HCT116 (cell line): Measurements from ENCODE around the gene COL4A1. TPM values are rescaled to one million over a fixed set of nuclear protein-coding genes. Genes with fewer than 3 reads are reported as not detected.

Experiments
- ATAC-seq: fragments of 200-7000 bp; cut with Tn5 transposase; 2 replicates; pipeline ENCODE4 v1.9.1; 2020; ENCODE audit warnings: mild to moderate bottlenecking, moderate library complexity
- BruUV-seq: library from RNA; stranded (reverse); fragments of 400-500 nt; replicated peaks from 2 replicates; lab custom pipeline; 2021; lab: Mats Ljungman, UMichigan
- CTCF ChIA-PET: fragments of 300-600 bp; sonication (Branson Sonifier 250); formaldehyde crosslinking; loops from one replicate; lab custom pipeline; 2021; ENCODE audit warnings: antibody characterized with exemption; lab: Charles Lee
- POLR2A ChIA-PET: fragments of 300-600, 350-600 bp; sonication (Branson Sonifier 250); formaldehyde crosslinking; loops from one replicate; lab custom pipeline; 2021; ENCODE audit warnings: antibody characterized with exemption; lab: Charles Lee
- RAD21 ChIA-PET, 2 experiments: fragments of 300-600 bp; sonication (Branson Sonifier 250); formaldehyde crosslinking; loops; one replicate each; lab custom pipeline; 2023; ENCODE audit warnings: low total read pairs in 2 of 2; ENCODE audit not compliant: uncharacterized antibody in 2 of 2, unreplicated experiment in 2 of 2, low non-redundant PET in 1 of 2; lab: Charles Lee
- DNase-seq: peaks from one replicate; pipeline ENCODE4 v3.0.0-alpha.2; 2010; ENCODE audit warnings: low read depth, low spot score
- H2AFZ ChIP-seq: fragments of 200-600 bp; shearing (Covaris generic), sonication (generic); 2 replicates; pipeline ENCODE4 v1.6.1; 2017; ENCODE audit warnings: low read depth, mixed run types, mixed read lengths, antibody characterized with exemption, low read length; ENCODE audit not compliant: poor library complexity, severe bottlenecking
- H3K27ac ChIP-seq: 2 replicates; pipeline ENCODE4 v1.5.1; 2012; ENCODE audit warnings: low read depth, low read length
- H3K27me3 ChIP-seq: fragments of 200-600 bp; sonication (generic); 2 replicates; pipeline ENCODE4 v1.6.1; 2016; ENCODE audit warnings: mixed run types, low read length, mixed read lengths; ENCODE audit not compliant: insufficient read depth
- H3K36me3 ChIP-seq, 2 experiments: fragments of 200-500 bp in 1 of 2; fragments of 200-600 bp in 1 of 2; sonication (Bioruptor generic) in 1 of 2; sonication (generic) in 1 of 2; 2 replicates each; pipeline versions ENCODE4 v1.5.1 to v1.6.1; 2014 to 2016; ENCODE audit warnings: low read length in 2 of 2, inconsistent platforms in 1 of 2, mixed read lengths in 1 of 2, mixed run types in 1 of 2; ENCODE audit not compliant: insufficient read depth in 2 of 2, control insufficient read depth in 1 of 2
- H3K4me1 ChIP-seq, 2 experiments: fragments of 200-600 bp in 1 of 2; sonication (generic) in 1 of 2; 2 replicates each; pipeline versions ENCODE4 v1.5.1 to v1.6.1; 2012 to 2017; ENCODE audit warnings: low read length in 2 of 2, inconsistent platforms in 1 of 2, mild to moderate bottlenecking in 1 of 2, mixed read lengths in 1 of 2, mixed run types in 1 of 2, moderate library complexity in 1 of 2; ENCODE audit not compliant: insufficient read depth in 2 of 2, control insufficient read depth in 1 of 2
- H3K4me2 ChIP-seq: fragments of 200-600 bp; sonication (generic); 2 replicates; pipeline ENCODE4 v1.6.1; 2017; ENCODE audit warnings: mixed run types, low read length, mixed read lengths
- H3K4me3 ChIP-seq, 2 experiments: fragments of 200-600 bp in 1 of 2; sonication (generic) in 1 of 2; replicated peaks in 1 of 2; 2 replicates each; pipeline ENCODE4 v1.5.1; 2011 to 2016; ENCODE audit warnings: low read length in 2 of 2, control low read depth in 1 of 2, low read depth in 1 of 2, mild to moderate bottlenecking in 1 of 2, mixed read lengths in 1 of 2, mixed run types in 1 of 2
- H3K79me2 ChIP-seq: fragments of 200-600 bp; sonication (generic); 2 replicates; pipeline ENCODE4 v1.6.1; 2017; ENCODE audit warnings: mild to moderate bottlenecking, mixed run types, low read length, moderate library complexity, mixed read lengths; ENCODE audit not compliant: insufficient read depth
- H3K9ac ChIP-seq: fragments of 200-600 bp; sonication (generic); 2 replicates; pipeline ENCODE4 v1.6.1; 2016; ENCODE audit warnings: low read length, mixed read lengths
- H3K9me2 ChIP-seq: fragments of 200-600 bp; sonication (generic), shearing (Covaris generic); 2 replicates; pipeline ENCODE4 v1.6.1; 2017; ENCODE audit warnings: mixed run types, mild to moderate bottlenecking, moderate library complexity; ENCODE audit not compliant: insufficient read depth
- H3K9me3 ChIP-seq, 2 experiments: fragments of 200-500 bp in 1 of 2; fragments of 200-600 bp in 1 of 2; sonication (Bioruptor generic) in 1 of 2; sonication (generic) in 1 of 2; 2 replicates each; pipeline ENCODE4 v1.6.1; 2014 to 2017; ENCODE audit warnings: low read length in 2 of 2, mixed read lengths in 2 of 2, inconsistent platforms in 1 of 2, low read depth in 1 of 2, mild to moderate bottlenecking in 1 of 2, mixed run types in 1 of 2, moderate library complexity in 1 of 2; ENCODE audit not compliant: control insufficient read depth in 1 of 2, insufficient read depth in 1 of 2
- H4K20me1 ChIP-seq: fragments of 200-600 bp; sonication (generic), shearing (Covaris generic); 2 replicates; pipeline ENCODE4 v1.6.1; 2017; ENCODE audit warnings: mixed run types, mild to moderate bottlenecking, moderate library complexity; ENCODE audit not compliant: insufficient read depth
- CBX3 ChIP-seq: IDR thresholded peaks from 2 replicates; pipeline ENCODE4 v1.6.1; 2012; ENCODE audit warnings: low read depth
- FOSL1 ChIP-seq: IDR thresholded peaks from 2 replicates; pipeline ENCODE4 v1.6.1; 2012; ENCODE audit warnings: low read depth
- JUND ChIP-seq: IDR thresholded peaks from 2 replicates; pipeline ENCODE4 v1.6.1; 2012
- POLR2AphosphoS5 ChIP-seq: IDR thresholded peaks from 2 replicates; pipeline ENCODE4 v1.6.1; 2011; ENCODE audit warnings: mild to moderate bottlenecking, low read depth, low read length, moderate library complexity
- RAD21 ChIP-seq: IDR thresholded peaks from 2 replicates; pipeline ENCODE4 v1.6.1; 2012; ENCODE audit warnings: low read depth, mild to moderate bottlenecking
- SIN3A ChIP-seq: IDR thresholded peaks from 2 replicates; pipeline ENCODE4 v1.6.1; 2012; ENCODE audit warnings: low read depth
- ZFX ChIP-seq: fragments of 450-650 bp; IDR thresholded peaks from 2 replicates; pipeline ENCODE4 v1.6.1; 2017
- intact Hi-C: fragments of 100-400 bp; cut with micrococcal nuclease; formaldehyde crosslinking; loops from 2 replicates; pipeline ENCODE4 v1.10.0; 2022
- total RNA-seq: library from RNA; stranded (reverse); gene quantifications from one replicate; pipeline ENCODE4 v1.2.1, GENCODE V29; 2021; ENCODE audit not compliant: unreplicated experiment
- TF ChIP-seq, protein P1 (sequence below): IDR thresholded peaks from 2 replicates; pipeline ENCODE4 v1.6.1; 2012; ENCODE audit warnings: low read depth
- TF ChIP-seq, protein P2 (sequence below), 3 experiments: fragments of 200-600 bp in 1 of 3; sonication (generic) in 1 of 3; IDR thresholded peaks in 2 of 3; conservative IDR thresholded peaks in 1 of 3; 2 replicates each; pipeline ENCODE4 v1.5.1; 2012 to 2017; ENCODE audit warnings: low read depth in 2 of 3, low read length in 2 of 3, antibody characterized with exemption in 1 of 3, borderline replicate concordance in 1 of 3, control low read depth in 1 of 3, mild to moderate bottlenecking in 1 of 3, mixed read lengths in 1 of 3, mixed run types in 1 of 3, moderate library complexity in 1 of 3; ENCODE audit not compliant: insufficient read depth in 1 of 3

Gene COL4A1
- total RNA-seq, 1 experiment from 2014 or later = 0.57 TPM

DNA sequence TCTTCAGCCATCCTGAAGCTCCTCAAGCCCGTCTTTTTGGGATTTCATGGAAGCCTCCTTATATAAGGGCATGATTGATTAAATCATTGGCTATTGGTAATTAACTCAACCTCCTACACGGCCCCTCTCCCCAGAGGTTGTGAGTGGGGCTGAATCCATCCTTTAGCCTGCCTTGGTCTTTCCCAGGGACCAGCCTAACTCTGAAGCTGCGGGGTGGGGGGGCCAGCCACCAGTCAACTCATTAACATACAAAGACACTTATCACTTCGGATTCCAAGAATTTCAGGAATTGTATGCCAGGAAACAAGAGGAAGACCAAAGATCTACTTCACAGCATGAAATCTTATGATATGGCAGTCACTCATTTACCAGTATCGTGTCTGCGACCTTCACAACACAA, 9.9 kb downstream of the COL4A1 start:
- Histone ChIP-seq H3K27me3 (peaks cover 75% of the 10 kb centered on the region), H3K4me3 (no peak overlapping the region), H3K79me2 (no peaks in the 10 kb centered on the region), H3K9me2 (no peaks in the 10 kb centered on the region), H3K4me2 (no peak overlapping the region), H3K9me3 (no peaks in the 10 kb centered on the region), H3K27ac (no peak overlapping the region), H3K4me1 (no peaks in the 10 kb centered on the region), H3K36me3 (no peaks in the 10 kb centered on the region), H2AFZ (no peak overlapping the region), H4K20me1 (no peaks in the 10 kb centered on the region), H3K9ac (no peak overlapping the region)
- no TSS peak for BruUV-seq
- ATAC-seq (no peak), DNase-seq (no peak)
- intact Hi-C loops = no loop called here
- ChIA-PET POLR2A (no interaction called here), CTCF (no interaction called here), RAD21 (no interaction called here)
- no peak for TF ChIP-seq SIN3A
- TF ChIP-seq ZFX = no peak
- TF ChIP-seq POLR2AphosphoS5 = no peak
- TF ChIP-seq JUND = no peak
- no peak for TF ChIP-seq FOSL1
- TF ChIP-seq, protein P1, sequence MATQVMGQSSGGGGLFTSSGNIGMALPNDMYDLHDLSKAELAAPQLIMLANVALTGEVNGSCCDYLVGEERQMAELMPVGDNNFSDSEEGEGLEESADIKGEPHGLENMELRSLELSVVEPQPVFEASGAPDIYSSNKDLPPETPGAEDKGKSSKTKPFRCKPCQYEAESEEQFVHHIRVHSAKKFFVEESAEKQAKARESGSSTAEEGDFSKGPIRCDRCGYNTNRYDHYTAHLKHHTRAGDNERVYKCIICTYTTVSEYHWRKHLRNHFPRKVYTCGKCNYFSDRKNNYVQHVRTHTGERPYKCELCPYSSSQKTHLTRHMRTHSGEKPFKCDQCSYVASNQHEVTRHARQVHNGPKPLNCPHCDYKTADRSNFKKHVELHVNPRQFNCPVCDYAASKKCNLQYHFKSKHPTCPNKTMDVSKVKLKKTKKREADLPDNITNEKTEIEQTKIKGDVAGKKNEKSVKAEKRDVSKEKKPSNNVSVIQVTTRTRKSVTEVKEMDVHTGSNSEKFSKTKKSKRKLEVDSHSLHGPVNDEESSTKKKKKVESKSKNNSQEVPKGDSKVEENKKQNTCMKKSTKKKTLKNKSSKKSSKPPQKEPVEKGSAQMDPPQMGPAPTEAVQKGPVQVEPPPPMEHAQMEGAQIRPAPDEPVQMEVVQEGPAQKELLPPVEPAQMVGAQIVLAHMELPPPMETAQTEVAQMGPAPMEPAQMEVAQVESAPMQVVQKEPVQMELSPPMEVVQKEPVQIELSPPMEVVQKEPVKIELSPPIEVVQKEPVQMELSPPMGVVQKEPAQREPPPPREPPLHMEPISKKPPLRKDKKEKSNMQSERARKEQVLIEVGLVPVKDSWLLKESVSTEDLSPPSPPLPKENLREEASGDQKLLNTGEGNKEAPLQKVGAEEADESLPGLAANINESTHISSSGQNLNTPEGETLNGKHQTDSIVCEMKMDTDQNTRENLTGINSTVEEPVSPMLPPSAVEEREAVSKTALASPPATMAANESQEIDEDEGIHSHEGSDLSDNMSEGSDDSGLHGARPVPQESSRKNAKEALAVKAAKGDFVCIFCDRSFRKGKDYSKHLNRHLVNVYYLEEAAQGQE = no peak
- no peak for TF ChIP-seq CBX3

DNA sequence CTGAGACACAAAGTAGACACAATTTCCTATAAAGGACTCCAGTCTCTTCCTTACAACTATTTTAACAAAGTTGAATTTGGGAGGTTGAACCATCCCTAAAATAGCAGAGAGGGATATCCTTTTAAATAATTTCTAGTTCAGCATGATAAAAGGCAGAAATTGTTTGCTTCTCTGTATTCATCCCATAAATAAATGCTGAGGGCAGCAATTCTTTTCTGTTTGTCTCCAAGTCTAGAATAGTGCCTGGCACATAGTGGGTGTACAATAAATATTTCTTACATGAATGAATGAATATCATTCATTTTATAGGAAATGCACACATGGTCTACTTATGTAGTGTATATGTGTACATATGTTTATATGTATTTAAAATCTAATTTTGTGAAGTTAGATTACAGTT, 12.3 kb downstream of the COL4A1 start:
- ChIA-PET RAD21 (no interaction called here), CTCF (no interaction called here), POLR2A (no interaction called here)
- Histone ChIP-seq H3K36me3 (no peaks in the 10 kb centered on the region), H3K27me3 (peaks cover 60% of the 10 kb centered on the region), H3K9me2 (no peaks in the 10 kb centered on the region), H3K79me2 (no peaks in the 10 kb centered on the region), H3K4me1 (no peaks in the 10 kb centered on the region), H3K9ac (no peak overlapping the region), H4K20me1 (no peaks in the 10 kb centered on the region), H3K27ac (no peak overlapping the region), H3K9me3 (no peaks in the 10 kb centered on the region)
- no peak for DNase-seq
- intact Hi-C loops = no loop called here
- ATAC-seq = no peak
- BruUV-seq = no TSS peak
- TF ChIP-seq RAD21 = no peak
- TF ChIP-seq, protein P2, sequence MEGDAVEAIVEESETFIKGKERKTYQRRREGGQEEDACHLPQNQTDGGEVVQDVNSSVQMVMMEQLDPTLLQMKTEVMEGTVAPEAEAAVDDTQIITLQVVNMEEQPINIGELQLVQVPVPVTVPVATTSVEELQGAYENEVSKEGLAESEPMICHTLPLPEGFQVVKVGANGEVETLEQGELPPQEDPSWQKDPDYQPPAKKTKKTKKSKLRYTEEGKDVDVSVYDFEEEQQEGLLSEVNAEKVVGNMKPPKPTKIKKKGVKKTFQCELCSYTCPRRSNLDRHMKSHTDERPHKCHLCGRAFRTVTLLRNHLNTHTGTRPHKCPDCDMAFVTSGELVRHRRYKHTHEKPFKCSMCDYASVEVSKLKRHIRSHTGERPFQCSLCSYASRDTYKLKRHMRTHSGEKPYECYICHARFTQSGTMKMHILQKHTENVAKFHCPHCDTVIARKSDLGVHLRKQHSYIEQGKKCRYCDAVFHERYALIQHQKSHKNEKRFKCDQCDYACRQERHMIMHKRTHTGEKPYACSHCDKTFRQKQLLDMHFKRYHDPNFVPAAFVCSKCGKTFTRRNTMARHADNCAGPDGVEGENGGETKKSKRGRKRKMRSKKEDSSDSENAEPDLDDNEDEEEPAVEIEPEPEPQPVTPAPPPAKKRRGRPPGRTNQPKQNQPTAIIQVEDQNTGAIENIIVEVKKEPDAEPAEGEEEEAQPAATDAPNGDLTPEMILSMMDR (IDR thresholded peaks at IDR 0.05 in 2 of 3, conservative IDR thresholded peaks at IDR 0.05 in 1 of 3; ENCODE audit: borderline replicate concordance in 1 of 3, insufficient read depth in 1 of 3, low read depth in 2 of 3, low read length in 2 of 3) = no peak
- TF ChIP-seq, all 23 proteins: peak for 0
- no peak overlapping the region for H3K4me2 ChIP-seq
- H3K4me3 ChIP-seq = no peak overlapping the region
- H2AFZ ChIP-seq = no peak overlapping the region
